HG03025 (cell line): ENCODE data around the gene SMARCB1.

Source experiments
- ATAC-seq: cut with Tn5 transposase; IDR thresholded peaks from one replicate; pipeline ENCODE4 v1.9.1; 2021; ENCODE audit warnings: mild to moderate bottlenecking, moderate library complexity; ENCODE audit not compliant: unreplicated experiment, low FRiP score

SMARCB1 gene

GRCh38 chr22:23874871-23875270 is 88.1 kb downstream of the SMARCB1 start:
- no peak for ATAC-seq

DNA sequence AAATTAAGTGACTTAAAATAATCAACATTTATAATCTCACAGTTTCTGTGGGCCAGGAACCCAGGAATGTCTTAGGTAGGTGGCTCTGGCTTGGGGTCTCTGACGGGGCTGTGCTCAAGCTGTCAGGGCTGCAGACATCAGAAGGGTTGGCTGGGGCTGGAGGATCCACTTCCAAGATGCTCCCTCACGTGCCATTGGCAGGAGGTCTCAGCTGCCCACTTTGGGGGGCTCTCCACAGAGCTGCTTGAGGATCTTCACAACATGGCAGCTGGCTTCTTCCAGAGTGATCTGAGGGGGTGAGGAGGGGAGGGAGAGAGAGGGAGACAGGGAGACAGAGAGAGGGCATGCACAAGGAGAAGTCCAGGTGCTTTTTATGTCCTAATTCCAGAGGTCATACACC is 89.0 kb downstream of the SMARCB1 start:
- ATAC-seq: no peak

GRCh38 chr22:23877566-23877965 is 90.8 kb downstream of the SMARCB1 start:
- ATAC-seq: no peak

GRCh38 chr22:23878219-23878618 is 91.5 kb downstream of the SMARCB1 start:
- no peak for ATAC-seq

DNA sequence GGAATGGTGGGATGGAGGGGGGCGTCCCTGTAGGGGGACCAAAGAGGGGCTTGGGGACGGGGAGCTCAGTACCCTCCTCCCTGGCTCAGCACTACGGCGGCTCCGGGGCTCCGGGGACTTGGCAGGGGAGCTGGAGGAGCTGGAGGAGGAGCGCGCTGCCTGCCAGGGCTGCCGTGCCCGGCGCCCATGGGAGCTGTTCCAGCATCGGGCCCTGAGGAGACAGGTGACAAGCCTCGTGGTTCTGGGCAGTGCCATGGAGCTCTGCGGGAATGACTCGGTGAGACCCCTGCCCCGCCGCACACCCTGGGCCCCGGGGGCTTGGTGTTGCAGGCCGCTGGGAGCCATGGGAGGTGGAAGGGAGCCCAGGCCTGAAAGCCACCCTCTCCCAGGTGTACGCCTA is 95.6 kb downstream of the SMARCB1 start:
- ATAC-seq: no peak

GRCh38 chr22:23883658-23884057 is 96.9 kb downstream of the SMARCB1 start:
- no peak for ATAC-seq

DNA sequence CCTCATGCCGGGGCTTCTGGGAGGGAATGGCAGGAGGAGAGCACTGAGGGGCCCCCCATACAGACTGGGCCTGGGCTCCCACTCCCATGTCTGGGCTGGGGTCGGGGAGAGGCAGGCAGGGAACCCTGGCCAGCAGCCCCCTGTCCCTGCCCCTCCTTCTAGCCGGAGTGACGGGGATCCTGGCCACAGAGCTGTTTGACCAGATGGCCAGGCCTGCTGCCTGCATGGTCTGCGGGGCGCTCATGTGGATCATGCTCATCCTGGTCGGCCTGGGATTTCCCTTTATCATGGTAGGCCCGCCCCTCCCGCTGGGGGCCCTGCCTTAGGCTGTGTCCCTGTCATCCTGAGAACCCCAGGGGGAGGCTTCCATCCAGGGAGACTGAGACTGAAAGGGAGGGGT is 97.4 kb downstream of the SMARCB1 start:
- ATAC-seq: no peak
